Measurements from ENCODE around the gene SEC11C.

SEC11C gene

DNA sequence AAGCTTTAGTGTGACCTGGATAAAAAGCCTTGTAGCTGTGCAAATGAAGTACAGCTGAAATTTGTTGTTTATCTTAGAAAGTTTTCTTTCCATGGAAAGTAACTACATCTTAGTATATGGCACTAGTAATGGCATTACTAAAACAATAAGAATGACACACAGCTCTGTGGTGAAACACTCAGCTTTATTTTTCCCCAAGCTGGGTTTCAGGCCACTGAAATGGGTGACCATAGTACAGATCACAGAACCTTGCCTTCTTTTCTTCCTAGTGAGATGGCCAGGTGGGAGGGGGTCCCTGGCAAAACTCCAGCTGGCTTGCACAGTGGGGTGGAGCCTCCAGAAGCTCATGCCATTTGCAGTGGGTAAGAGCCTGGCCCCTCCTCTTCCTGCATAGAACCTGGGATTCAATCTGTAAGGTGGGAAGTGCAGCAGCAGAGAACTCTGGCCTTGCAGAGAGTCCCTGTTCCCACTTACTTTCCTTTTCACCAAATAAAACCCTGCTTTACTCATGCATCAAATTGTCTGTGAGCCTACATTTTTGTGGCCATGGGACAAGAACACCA is 62.7 kb downstream of the SEC11C start:
- Histone ChIP-seq H3K4me1 (no peaks in the 10 kb centered on the region), H3K27me3 (no peaks in the 10 kb centered on the region), H3K9ac (no peak overlapping the region), H3K9me3 (no peaks in the 10 kb centered on the region), H4K20me1 (no peaks in the 10 kb centered on the region), H3K36me3 (no peaks in the 10 kb centered on the region), H3K27ac (no peak overlapping the region), H3K4me2 (no peak overlapping the region), H3K4me3 (no peak overlapping the region)
- TF ChIP-seq Cebpa-rat (IDR thresholded peaks at IDR 0.05): no peak

DNA sequence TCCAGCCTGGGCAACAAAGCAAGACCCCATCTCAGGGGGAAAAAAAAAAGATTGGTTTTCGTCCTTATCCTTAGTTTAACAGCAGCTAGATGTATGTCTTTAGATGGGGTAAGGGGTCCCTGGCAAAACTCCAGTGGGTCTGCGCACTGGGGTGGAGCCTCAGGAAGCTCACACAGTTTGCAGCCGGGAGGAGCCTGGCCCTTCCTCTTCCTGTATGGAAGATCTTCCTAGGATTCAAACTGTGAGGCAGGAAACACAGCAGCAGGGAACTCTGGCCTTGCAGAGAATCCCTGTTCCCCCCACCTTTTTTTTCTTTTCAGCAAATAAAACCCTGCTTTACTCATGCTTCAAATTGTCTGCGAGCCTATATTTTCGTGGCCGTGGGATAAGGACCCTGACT is 67.8 kb downstream of the SEC11C start:
- Histone ChIP-seq H3K36me3 (no peaks in the 10 kb centered on the region), H3K4me3 (no peak overlapping the region), H3K4me2 (no peak overlapping the region), H3K27me3 (no peaks in the 10 kb centered on the region), H3K4me1 (no peaks in the 10 kb centered on the region), H4K20me1 (no peaks in the 10 kb centered on the region), H3K27ac (no peak overlapping the region), H3K9ac (no peak overlapping the region), H3K9me3 (no peaks in the 10 kb centered on the region)
- no peak for TF ChIP-seq Cebpa-rat (IDR thresholded peaks at IDR 0.05)
